Fibroblast of lung (primary cell): Measurements from ENCODE around the gene ELAVL2. TPM values are rescaled to one million over a fixed set of nuclear protein-coding genes. Genes with fewer than 3 reads are reported as not detected.

Experiments used
- DNase-seq, 2 donors: peaks; one replicate each; pipeline versions ENCODE4 v3.0.0 to v3.0.0-alpha.2; 2010; ENCODE audit warnings: low read depth in 2 of 2
- H2AFZ ChIP-seq: 2 replicates; pipeline ENCODE4 v1.5.1; 2012; ENCODE audit warnings: low read length, control low read depth, inconsistent platforms
- H3K27ac ChIP-seq: 2 replicates; pipeline ENCODE4 v1.5.1; 2011; ENCODE audit warnings: low read length, control low read depth; ENCODE audit not compliant: insufficient read depth
- H3K27me3 ChIP-seq: 2 replicates; pipeline ENCODE4 v1.5.1; 2011; ENCODE audit warnings: mild to moderate bottlenecking, low read length; ENCODE audit not compliant: control insufficient read depth, insufficient read depth
- H3K36me3 ChIP-seq: 2 replicates; pipeline ENCODE4 v1.5.1; 2011; ENCODE audit warnings: low read length; ENCODE audit not compliant: control insufficient read depth, insufficient read depth
- H3K4me1 ChIP-seq: 2 replicates; pipeline ENCODE4 v1.5.1; 2011; ENCODE audit warnings: low read length; ENCODE audit not compliant: control insufficient read depth, insufficient read depth; ENCODE audit errors: extremely low read depth
- H3K4me2 ChIP-seq: 2 replicates; pipeline ENCODE4 v1.5.1; 2011; ENCODE audit warnings: low read length, control low read depth; ENCODE audit not compliant: insufficient read depth; ENCODE audit errors: extremely low read depth
- H3K4me3 ChIP-seq, 4 experiments: fragments of 200-600 bp in 1 of 4; sonication (generic) in 1 of 4; replicated peaks in 1 of 4; 2 replicates each; pipeline ENCODE4 v1.5.1; 2011 to 2016; ENCODE audit warnings: low read length in 4 of 4, low read depth in 3 of 4, mild to moderate bottlenecking in 3 of 4, control low read depth in 2 of 4, inconsistent platforms in 1 of 4, mixed read lengths in 1 of 4; ENCODE audit not compliant: insufficient read depth in 1 of 4; ENCODE audit errors: control extremely low read depth in 1 of 4
- H3K79me2 ChIP-seq: 2 replicates; pipeline ENCODE4 v1.5.1; 2012; ENCODE audit warnings: mild to moderate bottlenecking, low read length, inconsistent platforms; ENCODE audit not compliant: control insufficient read depth, insufficient read depth
- H3K9ac ChIP-seq: 2 replicates; pipeline ENCODE4 v1.5.1; 2011; ENCODE audit warnings: mild to moderate bottlenecking, low read length, control low read depth; ENCODE audit not compliant: insufficient read depth
- H3K9me3 ChIP-seq: 2 replicates; pipeline ENCODE4 v1.5.1; 2012; ENCODE audit warnings: low read depth, low read length; ENCODE audit not compliant: control insufficient read depth, insufficient read depth
- H4K20me1 ChIP-seq: 2 replicates; pipeline ENCODE4 v1.5.1; 2011; ENCODE audit warnings: low read length; ENCODE audit not compliant: control insufficient read depth, insufficient read depth; ENCODE audit errors: extremely low read depth
- CTCF ChIP-seq, 2 donors: IDR thresholded peaks in 1 of 2; conservative IDR thresholded peaks in 1 of 2; 1 replicate in 1 of 2; 2 replicates in 1 of 2; pipeline ENCODE4 v1.5.1; 2011 to 2012; ENCODE audit warnings: low read length in 2 of 2, control low read depth in 1 of 2, inconsistent platforms in 1 of 2, low read depth in 1 of 2, mild to moderate bottlenecking in 1 of 2
- EZH2 ChIP-seq: IDR thresholded peaks from 2 replicates; pipeline ENCODE4 v1.5.1; 2012; ENCODE audit warnings: low read length, control low read depth, mild to moderate bottlenecking; ENCODE audit errors: missing control alignments
- polyA plus RNA-seq, 2 donors: library from polyadenylated mRNA; depleted of rRNA in 1 of 2; stranded (reverse) in 1 of 2; unstranded in 1 of 2; fragments of >200 nt; gene quantifications; 2 replicates each; pipeline ENCODE4 v1.2.1, GENCODE V29; 2011 to 2012; ENCODE audit warnings: missing spikeins in 1 of 2
- total RNA-seq: library from RNA; depleted of rRNA; stranded (reverse); fragments of >200 nt; gene quantifications from 2 replicates; pipeline ENCODE4 v1.2.1, GENCODE V29; 2014

The ELAVL2 gene
- total and polyA plus RNA-seq, 2 donors (not counting 1 experiment from before 2014, with no cell fraction given), result under 0.01 to 0.03 TPM

GRCh38 chr9:23751633-23752032 lies 74.4 kb downstream of the ELAVL2 start:
- H3K27me3 ChIP-seq, result no peaks in the 10 kb centered on the region
- no peak overlapping the region for H3K9ac ChIP-seq
- H3K4me3 ChIP-seq, result no peak overlapping the region
- no peaks in the 10 kb centered on the region for H4K20me1 ChIP-seq
- H3K4me2 ChIP-seq, result no peak overlapping the region
- H2AFZ ChIP-seq, result no peak overlapping the region
- H3K4me1 ChIP-seq, result no peaks in the 10 kb centered on the region
- no peaks in the 10 kb centered on the region for H3K36me3 ChIP-seq
- no peaks in the 10 kb centered on the region for H3K9me3 ChIP-seq
- no peak overlapping the region for H3K27ac ChIP-seq
- DNase-seq, result no peak
- TF ChIP-seq EZH2 (no peak), CTCF (conservative IDR thresholded peaks at IDR 0.05 in 1 of 2, IDR thresholded peaks at IDR 0.05 in 1 of 2; ENCODE audit: low read depth in 1 of 2, low read length in 2 of 2) (no peak)
- H3K79me2 ChIP-seq, result no peaks in the 10 kb centered on the region

- no peaks in the 10 kb centered on the region for H3K79me2 ChIP-seq
- TF ChIP-seq CTCF (conservative IDR thresholded peaks at IDR 0.05 in 1 of 2, IDR thresholded peaks at IDR 0.05 in 1 of 2; ENCODE audit: low read depth in 1 of 2, low read length in 2 of 2), result no peak
- no peak for TF ChIP-seq EZH2
Measured at GRCh38 chr9:23750808-23751207, 75.2 kb downstream of the ELAVL2 start.

GRCh38 chr9:23747088-23748075 lies 78.7 kb downstream of the ELAVL2 start:
- Histone ChIP-seq H3K9me3 (no peaks in the 10 kb centered on the region), H3K27me3 (no peaks in the 10 kb centered on the region), H2AFZ (no peak overlapping the region), H3K4me2 (no peak overlapping the region), H4K20me1 (no peaks in the 10 kb centered on the region), H3K4me1 (no peaks in the 10 kb centered on the region), H3K79me2 (no peaks in the 10 kb centered on the region), H3K36me3 (no peaks in the 10 kb centered on the region), H3K4me3 (no peak overlapping the region), H3K27ac (no peak overlapping the region), H3K9ac (no peak overlapping the region)
- TF ChIP-seq EZH2 (no peak), CTCF (conservative IDR thresholded peaks at IDR 0.05 in 1 of 2, IDR thresholded peaks at IDR 0.05 in 1 of 2; ENCODE audit: low read depth in 1 of 2, low read length in 2 of 2) (no peak)
- DNase-seq, result no peak

More at GRCh38 chr9:23750808-23751207, 75.2 kb downstream of the ELAVL2 start:
- H3K36me3 ChIP-seq, result no peaks in the 10 kb centered on the region
- no peaks in the 10 kb centered on the region for H3K4me1 ChIP-seq
- no peak overlapping the region for H3K4me3 ChIP-seq
- no peak for DNase-seq
- no peaks in the 10 kb centered on the region for H3K9me3 ChIP-seq
- H4K20me1 ChIP-seq, result no peaks in the 10 kb centered on the region
- H3K4me2 ChIP-seq, result no peak overlapping the region
- no peak overlapping the region for H2AFZ ChIP-seq
- H3K27ac ChIP-seq, result no peak overlapping the region
- H3K9ac ChIP-seq, result no peak overlapping the region
- no peaks in the 10 kb centered on the region for H3K27me3 ChIP-seq
